Measurements from ENCODE around the gene LRRFIP1.

- TF ChIP-seq CTCF (IDR thresholded peaks at IDR 0.05) (no peak), POLR2A (IDR thresholded peaks at IDR 0.05) (no peak)
Measured at GRCh38 chr2:237747189-237747588, 119.8 kb downstream of the LRRFIP1 start.
